Measurements from ENCODE around the gene FRY. TPM values are rescaled to one million over a fixed set of nuclear protein-coding genes. Genes with fewer than 3 reads are reported as not detected.
A peak's percentile ranks its signal among the peaks of the same experiment; 100 is the strongest.

FRY gene
- total and polyA plus RNA-seq, 2 of the 13 experiments (the other 11 are each of a cell fraction or from before 2014, with no cell fraction given): 8.2 to 13.1 TPM

DNA sequence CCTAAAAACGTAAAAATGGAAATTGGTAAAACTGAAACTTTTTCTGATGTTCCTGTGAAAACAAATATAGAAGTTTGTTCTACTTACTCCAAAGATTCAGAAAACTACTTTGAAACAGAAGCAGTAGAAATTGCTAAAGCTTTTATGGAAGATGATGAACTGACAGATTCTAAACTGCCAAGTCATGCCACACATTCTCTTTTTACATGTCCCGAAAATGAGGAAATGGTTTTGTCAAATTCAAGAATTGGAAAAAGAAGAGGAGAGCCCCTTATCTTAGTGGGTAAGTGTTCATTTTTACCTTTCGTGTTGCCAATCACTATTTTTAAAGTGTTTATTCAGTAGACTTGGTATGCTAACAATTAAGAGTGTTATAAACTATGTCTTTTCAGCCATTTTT, 309.3 kb downstream of the FRY start:
- H3K4me2 ChIP-seq (ENCODE audit: low read depth, low read length): no peak overlapping the region
- H3K4me1 ChIP-seq (ENCODE audit: insufficient read depth, low read length): no peaks in the 10 kb centered on the region
- no peaks in the 10 kb centered on the region for H3K79me2 ChIP-seq (ENCODE audit: insufficient read depth, low read length)
- TF ChIP-seq NFE2L2 (IDR thresholded peaks at IDR 0.05; ENCODE audit: low read length) (peak; percentile 35; the same call in 1 of the 2 replicates), PHF5A (CRISPR knock-in tag; IDR thresholded peaks at IDR 0.05; ENCODE audit: low read depth, unreplicated experiment) (no peak)
- no peak for DNase-seq (ENCODE audit: low spot score)
- H3K36me3 ChIP-seq (replicated peaks in 1 of 2; ENCODE audit: control insufficient read depth in 1 of 2, insufficient read depth in 2 of 2, low read length in 2 of 2): peaks cover 2 to 13% of the 10 kb centered on the region in 2 experiments
- no peak overlapping the region for H2AFZ ChIP-seq (ENCODE audit: low read length)
- H3K9me3 ChIP-seq (ENCODE audit: low read length): no peaks in the 10 kb centered on the region
- H4K20me1 ChIP-seq (ENCODE audit: insufficient read depth, low read length): no peaks in the 10 kb centered on the region
- no TSS peak for BruUV-seq (replicated peaks)
- no peak overlapping the region for H3K4me3 ChIP-seq (replicated peaks in 1 of 3; ENCODE audit: insufficient read depth in 1 of 3, low read depth in 2 of 3, low read length in 3 of 3)
- H3K27ac ChIP-seq (ENCODE audit: extremely low read length, insufficient read depth, low read length): no peak overlapping the region
- POLR2A ChIA-PET: no interaction called here
- no peaks in the 10 kb centered on the region for H3K27me3 ChIP-seq (ENCODE audit: control insufficient read depth in 1 of 2, insufficient read depth in 2 of 2, low read length in 2 of 2)
- CTCF ChIA-PET (ENCODE audit: low intra/inter-chr PET ratio, low total read pairs): no interaction called here
- no peak for ATAC-seq
- FAIRE-seq: no peak
- intact Hi-C loops (cut with micrococcal nuclease; ENCODE audit: unreplicated experiment): no loop called here
- in situ Hi-C loops (cut with HindIII; ENCODE audit: extremely low pct_ligation_motif_present, low pct_unique_long_range_greater_than_20kb): no loop called here
- H3K9ac ChIP-seq (ENCODE audit: insufficient read depth, low read depth, low read length): no peak overlapping the region
- 98% methylated on average over 3 of the region's 3 CpGs for WGBS (ENCODE audit: low lambda C conversion rate)

DNA sequence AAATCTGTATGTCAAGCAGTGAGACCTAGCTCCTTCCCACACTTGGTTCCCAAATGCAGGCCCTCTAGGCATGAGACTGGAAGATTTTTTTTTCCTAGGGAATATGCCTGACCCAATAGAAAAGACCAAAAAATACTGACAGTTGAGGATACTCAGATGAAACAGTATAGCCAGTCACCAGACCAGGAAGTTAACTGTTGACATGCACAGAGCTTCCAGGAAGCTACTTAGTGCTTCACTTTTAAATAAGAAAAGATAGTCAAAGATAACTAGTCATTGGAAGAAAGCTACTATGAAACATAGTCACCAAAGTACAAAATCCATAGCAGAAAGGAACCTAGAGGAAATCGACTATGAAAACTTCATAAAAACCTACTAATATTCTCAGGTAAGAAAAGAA, 316.1 kb downstream of the FRY start:
- intact Hi-C loops (cut with micrococcal nuclease; ENCODE audit: unreplicated experiment): no loop called here
- Histone ChIP-seq H3K27ac (ENCODE audit: extremely low read length, insufficient read depth, low read length) (no peak overlapping the region), H3K4me2 (ENCODE audit: low read depth, low read length) (no peak overlapping the region), H3K4me1 (ENCODE audit: insufficient read depth, low read length) (no peaks in the 10 kb centered on the region), H3K9me3 (ENCODE audit: low read length) (no peaks in the 10 kb centered on the region), H2AFZ (ENCODE audit: low read length) (no peak overlapping the region), H4K20me1 (ENCODE audit: insufficient read depth, low read length) (no peaks in the 10 kb centered on the region), H3K9ac (ENCODE audit: insufficient read depth, low read depth, low read length) (no peak overlapping the region), H3K27me3 (ENCODE audit: control insufficient read depth in 1 of 2, insufficient read depth in 2 of 2, low read length in 2 of 2) (no peaks in the 10 kb centered on the region), H3K4me3 (replicated peaks in 1 of 3; ENCODE audit: insufficient read depth in 1 of 3, low read depth in 2 of 3, low read length in 3 of 3) (no peak overlapping the region), H3K79me2 (ENCODE audit: insufficient read depth, low read length) (no peaks in the 10 kb centered on the region), H3K36me3 (replicated peaks in 1 of 2; ENCODE audit: control insufficient read depth in 1 of 2, insufficient read depth in 2 of 2, low read length in 2 of 2) (peaks cover 0 to 35% of the 10 kb centered on the region in 2 experiments; a peak in 3 of 5 replicates)
- CTCF ChIA-PET (ENCODE audit: low intra/inter-chr PET ratio, low total read pairs): no interaction called here
- WGBS (ENCODE audit: low lambda C conversion rate): 41% methylated on average over 1 of the region's 1 CpG
- POLR2A ChIA-PET: no interaction called here
- ATAC-seq (no peak), DNase-seq (ENCODE audit: low spot score) (no peak), FAIRE-seq (no peak)
- TF ChIP-seq MIER3 (CRISPR knock-in tag; IDR thresholded peaks at IDR 0.05; ENCODE audit: borderline replicate concordance) (no peak), NFKBIZ (CRISPR knock-in tag; IDR thresholded peaks at IDR 0.05) (no peak), ZNF557 (CRISPR knock-in tag; IDR thresholded peaks at IDR 0.05) (no peak), TBX3 (IDR thresholded peaks at IDR 0.05; ENCODE audit: borderline replicate concordance) (no peak), ZNF558 (CRISPR knock-in tag; IDR thresholded peaks at IDR 0.05; ENCODE audit: borderline replicate concordance) (no peak), ZNF768 (CRISPR knock-in tag; IDR thresholded peaks at IDR 0.05) (no peak), HNF4A (CRISPR knock-in tag; IDR thresholded peaks at IDR 0.05) (no peak), ZBTB8A (CRISPR knock-in tag; IDR thresholded peaks at IDR 0.05; ENCODE audit: borderline replicate concordance, low read depth) (no peak), ATF1 (CRISPR knock-in tag; IDR thresholded peaks at IDR 0.05) (no peak), ZBTB42 (CRISPR knock-in tag; IDR thresholded peaks at IDR 0.05) (no peak), ZNF619 (CRISPR knock-in tag; IDR thresholded peaks at IDR 0.05) (no peak)
- TF ChIP-seq, protein P1, sequence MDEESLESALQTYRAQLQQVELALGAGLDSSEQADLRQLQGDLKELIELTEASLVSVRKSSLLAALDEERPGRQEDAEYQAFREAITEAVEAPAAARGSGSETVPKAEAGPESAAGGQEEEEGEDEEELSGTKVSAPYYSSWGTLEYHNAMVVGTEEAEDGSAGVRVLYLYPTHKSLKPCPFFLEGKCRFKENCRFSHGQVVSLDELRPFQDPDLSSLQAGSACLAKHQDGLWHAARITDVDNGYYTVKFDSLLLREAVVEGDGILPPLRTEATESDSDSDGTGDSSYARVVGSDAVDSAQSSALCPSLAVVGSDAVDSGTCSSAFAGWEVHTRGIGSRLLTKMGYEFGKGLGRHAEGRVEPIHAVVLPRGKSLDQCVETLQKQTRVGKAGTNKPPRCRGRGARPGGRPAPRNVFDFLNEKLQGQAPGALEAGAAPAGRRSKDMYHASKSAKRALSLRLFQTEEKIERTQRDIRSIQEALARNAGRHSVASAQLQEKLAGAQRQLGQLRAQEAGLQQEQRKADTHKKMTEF (CRISPR knock-in tag; IDR thresholded peaks at IDR 0.05): no peak
- TF ChIP-seq, protein P2, sequence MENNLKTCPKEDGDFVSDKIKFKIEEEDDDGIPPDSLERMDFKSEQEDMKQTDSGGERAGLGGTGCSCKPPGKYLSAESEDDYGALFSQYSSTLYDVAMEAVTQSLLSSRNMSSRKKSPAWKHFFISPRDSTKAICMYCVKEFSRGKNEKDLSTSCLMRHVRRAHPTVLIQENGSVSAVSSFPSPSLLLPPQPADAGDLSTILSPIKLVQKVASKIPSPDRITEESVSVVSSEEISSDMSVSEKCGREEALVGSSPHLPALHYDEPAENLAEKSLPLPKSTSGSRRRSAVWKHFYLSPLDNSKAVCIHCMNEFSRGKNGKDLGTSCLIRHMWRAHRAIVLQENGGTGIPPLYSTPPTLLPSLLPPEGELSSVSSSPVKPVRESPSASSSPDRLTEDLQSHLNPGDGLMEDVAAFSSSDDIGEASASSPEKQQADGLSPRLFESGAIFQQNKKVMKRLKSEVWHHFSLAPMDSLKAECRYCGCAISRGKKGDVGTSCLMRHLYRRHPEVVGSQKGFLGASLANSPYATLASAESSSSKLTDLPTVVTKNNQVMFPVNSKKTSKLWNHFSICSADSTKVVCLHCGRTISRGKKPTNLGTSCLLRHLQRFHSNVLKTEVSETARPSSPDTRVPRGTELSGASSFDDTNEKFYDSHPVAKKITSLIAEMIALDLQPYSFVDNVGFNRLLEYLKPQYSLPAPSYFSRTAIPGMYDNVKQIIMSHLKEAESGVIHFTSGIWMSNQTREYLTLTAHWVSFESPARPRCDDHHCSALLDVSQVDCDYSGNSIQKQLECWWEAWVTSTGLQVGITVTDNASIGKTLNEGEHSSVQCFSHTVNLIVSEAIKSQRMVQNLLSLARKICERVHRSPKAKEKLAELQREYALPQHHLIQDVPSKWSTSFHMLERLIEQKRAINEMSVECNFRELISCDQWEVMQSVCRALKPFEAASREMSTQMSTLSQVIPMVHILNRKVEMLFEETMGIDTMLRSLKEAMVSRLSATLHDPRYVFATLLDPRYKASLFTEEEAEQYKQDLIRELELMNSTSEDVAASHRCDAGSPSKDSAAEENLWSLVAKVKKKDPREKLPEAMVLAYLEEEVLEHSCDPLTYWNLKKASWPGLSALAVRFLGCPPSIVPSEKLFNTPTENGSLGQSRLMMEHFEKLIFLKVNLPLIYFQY (CRISPR knock-in tag; IDR thresholded peaks at IDR 0.05; ENCODE audit: borderline replicate concordance): no peak
- in situ Hi-C loops (cut with HindIII; ENCODE audit: extremely low pct_ligation_motif_present, low pct_unique_long_range_greater_than_20kb): no loop called here
- TSS peak; percentile 32 for BruUV-seq (replicated peaks)

Data from HepG2 (cell line).